ENCODE data around the gene KCNS3. TPM values are rescaled to one million over a fixed set of nuclear protein-coding genes. Genes with fewer than 3 reads are reported as not detected.
A peak's percentile ranks its signal among the peaks of the same experiment; 100 is the strongest.

KCNS3 gene
- total and polyA plus RNA-seq, 2 donors (not counting 1 experiment from before 2014, with no cell fraction given) = 3.0 to 6.3 TPM

DNA sequence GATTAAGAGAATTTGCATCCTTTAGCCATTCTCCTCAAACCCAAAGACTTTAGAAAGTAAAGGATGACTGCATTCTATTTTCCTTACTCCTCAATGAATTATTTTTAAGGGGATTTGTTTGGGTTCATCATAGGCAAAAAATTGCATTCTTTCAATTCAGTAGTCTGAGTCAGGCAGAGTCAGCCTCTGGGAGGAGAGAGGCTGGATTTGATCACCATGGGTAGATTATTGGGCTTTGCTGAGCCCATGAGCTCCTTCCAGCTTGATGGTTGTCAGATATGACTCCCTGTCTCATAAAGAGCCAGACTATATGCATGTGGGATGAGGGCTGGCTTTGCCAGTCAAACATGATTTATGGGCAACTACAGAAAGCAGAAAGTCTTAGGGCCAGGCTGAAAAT is 101.2 kb downstream of the KCNS3 start:
- Histone ChIP-seq H3K4me2 (ENCODE audit: extremely low read depth, insufficient read depth, low read length) (no peak overlapping the region), H3K9ac (ENCODE audit: insufficient read depth, low read length) (no peak overlapping the region), H3K4me3 (replicated peaks in 1 of 4; ENCODE audit: control extremely low read depth in 1 of 4, insufficient read depth in 1 of 4, low read depth in 3 of 4, low read length in 4 of 4) (no peak overlapping the region), H3K36me3 (ENCODE audit: control insufficient read depth, insufficient read depth, low read length) (no peaks in the 10 kb centered on the region), H3K27ac (ENCODE audit: insufficient read depth, low read length) (no peak overlapping the region), H3K4me1 (ENCODE audit: control insufficient read depth, extremely low read depth, insufficient read depth, low read length) (peaks cover 15% of the 10 kb centered on the region), H3K79me2 (ENCODE audit: control insufficient read depth, insufficient read depth, low read length) (no peaks in the 10 kb centered on the region), H2AFZ (ENCODE audit: low read length) (no peak overlapping the region), H3K27me3 (ENCODE audit: control insufficient read depth, insufficient read depth, low read length) (no peaks in the 10 kb centered on the region), H4K20me1 (ENCODE audit: control insufficient read depth, extremely low read depth, insufficient read depth, low read length) (no peaks in the 10 kb centered on the region), H3K9me3 (ENCODE audit: control insufficient read depth, insufficient read depth, low read depth, low read length) (no peaks in the 10 kb centered on the region)
- peak in 1 of 2 donors; percentile 80 for DNase-seq (ENCODE audit: low read depth in 2 of 2)
- no peak for TF ChIP-seq EZH2 (IDR thresholded peaks at IDR 0.05; ENCODE audit: low read length, missing control alignments)
- TF ChIP-seq, protein P1, sequence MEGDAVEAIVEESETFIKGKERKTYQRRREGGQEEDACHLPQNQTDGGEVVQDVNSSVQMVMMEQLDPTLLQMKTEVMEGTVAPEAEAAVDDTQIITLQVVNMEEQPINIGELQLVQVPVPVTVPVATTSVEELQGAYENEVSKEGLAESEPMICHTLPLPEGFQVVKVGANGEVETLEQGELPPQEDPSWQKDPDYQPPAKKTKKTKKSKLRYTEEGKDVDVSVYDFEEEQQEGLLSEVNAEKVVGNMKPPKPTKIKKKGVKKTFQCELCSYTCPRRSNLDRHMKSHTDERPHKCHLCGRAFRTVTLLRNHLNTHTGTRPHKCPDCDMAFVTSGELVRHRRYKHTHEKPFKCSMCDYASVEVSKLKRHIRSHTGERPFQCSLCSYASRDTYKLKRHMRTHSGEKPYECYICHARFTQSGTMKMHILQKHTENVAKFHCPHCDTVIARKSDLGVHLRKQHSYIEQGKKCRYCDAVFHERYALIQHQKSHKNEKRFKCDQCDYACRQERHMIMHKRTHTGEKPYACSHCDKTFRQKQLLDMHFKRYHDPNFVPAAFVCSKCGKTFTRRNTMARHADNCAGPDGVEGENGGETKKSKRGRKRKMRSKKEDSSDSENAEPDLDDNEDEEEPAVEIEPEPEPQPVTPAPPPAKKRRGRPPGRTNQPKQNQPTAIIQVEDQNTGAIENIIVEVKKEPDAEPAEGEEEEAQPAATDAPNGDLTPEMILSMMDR (conservative IDR thresholded peaks at IDR 0.05 in 1 of 2, IDR thresholded peaks at IDR 0.05 in 1 of 2; ENCODE audit: low read depth in 1 of 2, low read length in 2 of 2) = no peak

- TF ChIP-seq, protein P1 (conservative IDR thresholded peaks at IDR 0.05 in 1 of 2, IDR thresholded peaks at IDR 0.05 in 1 of 2; ENCODE audit: low read depth in 1 of 2, low read length in 2 of 2) = no peak
- TF ChIP-seq EZH2 (IDR thresholded peaks at IDR 0.05; ENCODE audit: low read length, missing control alignments) = no peak
- Histone ChIP-seq H3K4me2 (ENCODE audit: extremely low read depth, insufficient read depth, low read length) (no peak overlapping the region), H3K27me3 (ENCODE audit: control insufficient read depth, insufficient read depth, low read length) (no peaks in the 10 kb centered on the region), H3K4me3 (replicated peaks in 1 of 4; ENCODE audit: control extremely low read depth in 1 of 4, insufficient read depth in 1 of 4, low read depth in 3 of 4, low read length in 4 of 4) (no peak overlapping the region), H3K9me3 (ENCODE audit: control insufficient read depth, insufficient read depth, low read depth, low read length) (no peaks in the 10 kb centered on the region), H3K9ac (ENCODE audit: insufficient read depth, low read length) (no peak overlapping the region), H3K27ac (ENCODE audit: insufficient read depth, low read length) (no peak overlapping the region), H3K79me2 (ENCODE audit: control insufficient read depth, insufficient read depth, low read length) (no peaks in the 10 kb centered on the region), H4K20me1 (ENCODE audit: control insufficient read depth, extremely low read depth, insufficient read depth, low read length) (no peaks in the 10 kb centered on the region), H3K36me3 (ENCODE audit: control insufficient read depth, insufficient read depth, low read length) (no peaks in the 10 kb centered on the region), H3K4me1 (ENCODE audit: control insufficient read depth, extremely low read depth, insufficient read depth, low read length) (peaks cover 11% of the 10 kb centered on the region), H2AFZ (ENCODE audit: low read length) (no peak overlapping the region)
- no peak for DNase-seq (ENCODE audit: low read depth in 2 of 2)
These were observed 103.5 kb downstream of the KCNS3 start for GRCh38 chr2:17981936-17982335.

Other genes with a start within 250 kb of the KCNS3 start
- gene SMC6, start 124.9 kb upstream of the KCNS3 start, total RNA-seq = 21.8 and 22.8 TPM in 2 replicates
- 12.7 and 17.9 TPM in 2 replicates for gene SMC6, start 124.9 kb upstream of the KCNS3 start, polyA plus RNA-seq
- 2.8 and 5.0 TPM in 2 replicates for gene GEN1, start 124.5 kb upstream of the KCNS3 start, total RNA-seq
- gene GEN1, start 124.5 kb upstream of the KCNS3 start, polyA plus RNA-seq = 5.6 and 8.7 TPM in 2 replicates
- not detected in 2 replicates for gene MSGN1, start 62.2 kb upstream of the KCNS3 start, total RNA-seq
- not detected in 2 replicates for gene MSGN1, start 62.2 kb upstream of the KCNS3 start, polyA plus RNA-seq